Skin of body (tissue), 2 donors: ENCODE data around the gene MTMR3. TPM values are rescaled to one million over a fixed set of nuclear protein-coding genes. Genes with fewer than 3 reads are reported as not detected.

Source experiments
- DNase-seq: peaks from one replicate; lab custom pipeline; 2025; lab: John Stamatoyannopoulos, UW
- total RNA-seq: library from RNA; depleted of rRNA; stranded (reverse); fragments of >200 nt; gene quantifications from one replicate; pipeline ENCODE4 v1.2.3, GENCODE V29; 2014

The MTMR3 gene
- total RNA-seq, 1 donor from 2014 or later, result 60.1 TPM

DNA sequence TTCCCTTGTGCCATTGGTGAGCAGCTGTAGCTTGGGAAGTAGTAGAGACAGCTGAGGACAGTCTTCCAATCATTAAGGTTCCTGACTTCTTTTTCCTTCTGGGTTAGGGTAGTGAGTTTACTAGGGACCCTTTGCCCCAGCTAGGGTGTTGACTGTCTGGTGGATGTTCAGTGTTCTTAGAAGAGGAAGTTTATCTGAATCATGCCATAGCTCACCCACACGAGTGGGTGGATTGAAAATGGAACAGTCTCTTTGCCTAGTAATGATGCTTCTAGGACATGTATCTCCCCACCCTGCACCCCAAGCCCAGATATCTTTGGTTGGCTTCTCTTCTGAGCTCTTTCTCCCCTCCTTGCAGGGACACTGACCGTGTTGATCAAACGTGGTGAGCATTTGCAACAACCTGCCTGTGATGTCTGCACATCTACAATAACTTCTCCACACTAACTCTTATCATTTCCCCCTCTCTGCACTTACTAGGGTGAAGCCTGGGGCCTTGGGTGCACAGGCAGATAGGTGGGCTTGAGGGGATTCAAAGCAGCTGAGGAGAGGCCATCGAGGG, 140.2 kb downstream of the MTMR3 start:
- DNase-seq, result no peak

- no peak for DNase-seq
Observed at GRCh38 chr22:30024231-30024630, 141.3 kb downstream of the MTMR3 start.

DNA sequence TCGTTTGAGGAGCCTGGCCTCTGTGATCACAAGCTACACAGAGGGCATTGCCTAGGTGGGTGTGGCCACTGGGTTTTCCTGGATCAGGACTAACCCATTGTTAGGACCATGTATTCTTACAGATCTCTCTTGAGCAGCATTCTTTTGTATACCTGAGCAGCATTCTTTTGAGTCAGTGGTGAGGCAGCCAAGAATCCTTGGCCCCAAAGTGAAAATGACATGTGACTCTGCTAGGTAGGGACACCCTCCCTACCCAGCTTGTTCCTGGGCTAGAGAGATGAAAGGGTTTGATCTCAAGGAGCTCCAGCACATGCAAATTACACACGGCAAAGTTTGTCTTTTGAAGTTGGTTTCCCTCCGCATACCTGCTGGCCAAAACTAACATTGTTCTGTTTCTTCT, 142.2 kb downstream of the MTMR3 start:
- no peak for DNase-seq

GRCh38 chr22:30026756-30027155, 143.8 kb downstream of the MTMR3 start:
- DNase-seq, result no peak

DNA sequence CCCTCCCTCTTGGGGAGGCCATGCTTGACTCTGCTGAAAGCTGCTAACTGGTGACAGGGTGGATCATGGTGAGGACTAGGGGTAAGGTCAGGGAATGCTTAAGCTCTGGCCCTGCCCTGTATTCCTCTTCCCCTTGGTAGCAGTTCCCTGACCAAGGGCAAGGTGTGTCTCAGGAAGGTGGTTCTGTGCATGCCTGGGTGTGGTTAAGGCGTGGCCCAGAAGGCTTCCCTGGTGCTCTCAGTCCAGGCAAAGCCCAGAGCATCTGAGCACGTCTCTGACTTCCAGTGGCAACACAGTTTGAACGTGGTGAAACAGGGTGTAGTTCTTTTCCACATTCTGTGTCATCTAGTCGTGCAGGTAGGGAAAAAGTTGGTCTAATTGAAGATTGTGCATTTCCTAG, 144.2 kb downstream of the MTMR3 start:
- DNase-seq, result no peak

- DNase-seq, result no peak
Observed at GRCh38 chr22:30027791-30028190, 144.8 kb downstream of the MTMR3 start.

- DNase-seq, result no peak
Observed at GRCh38 chr22:30028731-30029130, 145.8 kb downstream of the MTMR3 start.

- no peak for DNase-seq
Observed at GRCh38 chr22:30029512-30029911, 146.5 kb downstream of the MTMR3 start.

- no peak for DNase-seq
Observed at GRCh38 chr22:30030329-30030728, 147.4 kb downstream of the MTMR3 start.

- no peak for DNase-seq
Observed at GRCh38 chr22:30031328-30031727, 148.4 kb downstream of the MTMR3 start.

DNA sequence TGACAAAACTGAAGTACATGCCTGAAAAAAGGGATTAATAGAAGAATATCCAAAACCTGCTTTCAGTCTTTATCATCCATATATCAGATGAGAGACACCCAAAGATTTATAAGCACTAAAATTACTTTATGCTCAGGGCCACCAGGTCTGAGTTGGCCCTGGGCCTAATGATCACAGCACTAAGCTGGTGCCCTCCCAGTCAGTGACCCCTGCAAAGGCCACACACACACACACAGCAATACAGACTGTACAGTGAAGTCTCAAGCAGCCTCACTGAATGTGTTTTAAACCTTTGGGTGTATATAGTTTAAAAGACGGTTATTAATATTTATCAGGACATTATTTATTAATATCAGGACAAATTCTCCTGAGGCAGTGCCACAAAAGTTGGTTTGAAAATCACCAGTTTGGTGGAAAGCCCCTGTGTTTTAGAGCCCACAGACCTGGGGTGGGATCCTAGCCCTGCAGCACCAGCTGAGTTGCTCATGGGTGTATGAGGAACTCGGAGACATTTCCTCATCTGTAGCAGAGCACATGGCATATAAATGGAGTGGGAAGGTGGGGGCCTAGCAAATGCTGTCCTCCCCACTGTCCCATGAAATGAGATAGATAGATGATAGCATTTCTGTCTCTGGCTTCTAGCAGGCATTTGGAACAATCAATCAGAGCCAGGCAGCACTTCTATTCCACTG, 148.9 kb downstream of the MTMR3 start:
- no peak for DNase-seq

DNA sequence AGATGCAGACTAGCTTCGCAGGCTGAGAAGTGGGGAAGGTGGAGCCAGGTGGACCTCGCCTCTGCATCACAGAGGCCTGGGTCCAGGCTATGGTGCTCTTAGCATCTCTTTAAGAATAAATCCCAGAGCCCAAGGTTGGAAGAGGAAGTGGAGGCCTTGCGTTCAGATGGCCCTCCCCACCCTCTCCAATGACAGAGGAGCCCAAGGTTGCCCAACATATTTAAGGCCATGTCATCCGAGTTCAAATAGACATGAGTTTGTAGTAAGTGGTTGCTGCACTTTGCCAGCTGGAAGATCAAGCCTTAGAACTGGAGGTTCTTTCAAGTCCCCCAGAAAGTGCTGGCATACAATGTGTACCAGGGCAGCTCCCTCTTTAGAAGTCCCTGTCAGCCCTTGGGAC, 150.2 kb downstream of the MTMR3 start:
- no peak for DNase-seq

GRCh38 chr22:30033901-30034300, 150.9 kb downstream of the MTMR3 start:
- no peak for DNase-seq

DNA sequence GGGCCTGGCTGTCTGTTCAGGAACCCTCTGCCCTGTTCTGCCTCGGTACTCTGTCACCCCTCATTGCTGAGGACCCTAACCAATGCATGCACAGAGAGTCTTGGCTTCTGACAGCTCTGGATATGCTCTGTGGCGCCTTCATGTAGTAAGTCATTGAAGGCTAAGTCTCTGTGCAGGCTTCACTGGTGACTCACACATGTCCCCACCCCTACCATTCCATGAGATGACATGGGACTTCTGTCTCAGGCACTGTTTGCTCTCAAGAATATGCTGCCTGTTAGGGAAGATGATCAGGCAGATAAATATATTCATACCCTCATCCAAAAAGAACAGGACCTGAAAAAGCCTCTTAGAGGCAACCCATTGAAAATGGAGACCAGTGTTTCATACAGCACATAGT, 153.7 kb downstream of the MTMR3 start:
- DNase-seq, result no peak

DNA sequence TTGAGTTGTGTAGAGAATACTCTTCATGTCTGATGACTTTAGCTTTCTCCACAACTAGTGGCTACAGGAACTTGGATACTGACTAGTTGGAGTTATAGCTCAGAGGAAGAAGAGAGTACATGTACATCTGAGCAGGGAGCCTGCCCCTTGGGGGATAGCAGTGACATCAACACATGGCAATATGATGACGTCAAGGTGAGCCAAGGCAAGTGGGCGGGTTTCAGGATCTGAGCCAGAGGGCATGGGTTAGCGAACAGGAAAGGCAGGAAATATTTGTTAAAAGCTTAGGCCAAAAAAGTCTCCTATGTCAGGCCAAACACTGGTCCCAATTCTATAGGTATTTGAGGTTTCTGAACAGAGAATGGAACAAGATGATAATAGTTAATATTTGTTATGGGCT, 155.2 kb downstream of the MTMR3 start:
- no peak for DNase-seq

- no peak for DNase-seq
Observed at GRCh38 chr22:30040499-30041260, 157.7 kb downstream of the MTMR3 start.

- no peak for DNase-seq
Observed at GRCh38 chr22:30041475-30041874, 158.5 kb downstream of the MTMR3 start.

- DNase-seq, result no peak
Observed at GRCh38 chr22:30041881-30042280, 158.9 kb downstream of the MTMR3 start.

DNA sequence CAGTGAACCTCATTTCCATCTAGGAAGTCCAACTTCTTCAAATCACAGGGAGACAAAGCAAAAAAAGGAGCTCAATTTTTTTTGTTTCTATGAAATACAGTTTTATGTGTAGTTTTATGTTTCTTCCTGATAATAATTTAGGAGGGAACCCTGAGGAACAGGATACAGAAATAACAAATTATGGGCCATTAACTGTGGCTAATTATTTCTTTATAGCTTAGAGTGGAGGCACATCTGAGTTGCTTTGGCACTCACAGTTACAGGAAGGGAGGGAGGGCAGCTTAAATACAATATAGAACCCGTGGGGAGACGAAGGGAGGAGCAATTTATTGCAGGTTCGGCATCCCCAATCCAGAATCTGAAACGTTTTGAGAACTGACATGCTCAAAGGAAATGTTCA, 160.2 kb downstream of the MTMR3 start:
- DNase-seq, result no peak

GRCh38 chr22:30044369-30044768, 161.4 kb downstream of the MTMR3 start:
- DNase-seq, result peak; percentile 41

DNA sequence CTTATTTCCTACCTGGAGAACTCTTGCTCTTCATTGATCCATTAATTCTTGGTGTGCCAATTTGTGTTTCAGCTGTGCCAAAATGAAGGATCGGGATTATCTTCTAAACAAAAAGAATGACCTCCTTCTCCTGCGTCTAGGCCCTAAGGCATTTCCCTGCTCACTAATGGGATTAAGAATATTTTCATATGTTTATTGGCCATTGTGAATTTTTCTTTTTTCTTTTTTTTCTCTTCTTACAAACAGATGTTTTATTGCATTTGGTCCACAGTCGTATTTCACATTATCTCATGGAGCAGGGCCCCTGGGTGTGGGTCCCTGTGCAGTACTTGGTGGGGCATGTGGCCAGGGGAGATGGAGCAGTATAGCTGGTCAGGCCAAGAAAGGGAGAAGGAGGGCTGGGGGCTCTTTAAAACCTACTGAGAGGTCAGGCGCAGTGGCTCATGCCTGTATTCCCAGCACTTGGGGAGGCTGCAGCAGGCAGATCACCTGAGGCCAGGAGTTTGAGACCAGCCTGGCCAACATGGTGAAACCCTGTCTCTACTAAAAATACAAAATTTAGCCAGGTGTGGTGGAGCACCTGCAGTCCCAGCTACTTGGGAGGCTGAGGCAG, 162.0 kb downstream of the MTMR3 start:
- no peak for DNase-seq

DNA sequence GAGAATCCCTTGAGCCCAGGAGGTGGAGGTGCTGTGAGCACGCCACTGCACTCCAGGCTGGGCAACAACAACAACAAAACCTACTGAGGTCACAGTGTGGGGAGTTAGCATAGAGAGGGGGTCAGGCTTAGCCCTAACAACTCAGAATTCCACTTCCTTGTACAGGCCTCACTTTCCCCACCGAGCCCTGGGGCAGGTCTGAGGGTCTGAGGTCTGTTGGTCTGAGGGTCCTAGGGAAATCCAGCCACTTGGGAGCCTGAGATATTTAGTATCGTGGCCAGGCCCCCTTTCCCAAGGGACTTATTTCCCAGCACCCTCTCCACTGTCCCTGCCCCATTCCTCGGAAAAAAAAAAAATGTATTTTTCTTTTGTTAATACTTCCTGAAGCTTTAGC, 162.5 kb downstream of the MTMR3 start:
- DNase-seq, result no peak
